Stimulated activated CD4-positive, alpha-beta T cell treated with anti-CD3 and anti-CD28 coated beads, TNF-alpha, amount 100 ng/mL, for 48 hours (primary cell): ENCODE data around the gene NEDD9.

ENCODE experiments used
- DNase-seq, 3 donors: peaks; one replicate each; pipeline ENCODE4 v3.0.0-alpha.2; 2020; ENCODE audit warnings: low read depth in 3 of 3

Gene NEDD9

DNA sequence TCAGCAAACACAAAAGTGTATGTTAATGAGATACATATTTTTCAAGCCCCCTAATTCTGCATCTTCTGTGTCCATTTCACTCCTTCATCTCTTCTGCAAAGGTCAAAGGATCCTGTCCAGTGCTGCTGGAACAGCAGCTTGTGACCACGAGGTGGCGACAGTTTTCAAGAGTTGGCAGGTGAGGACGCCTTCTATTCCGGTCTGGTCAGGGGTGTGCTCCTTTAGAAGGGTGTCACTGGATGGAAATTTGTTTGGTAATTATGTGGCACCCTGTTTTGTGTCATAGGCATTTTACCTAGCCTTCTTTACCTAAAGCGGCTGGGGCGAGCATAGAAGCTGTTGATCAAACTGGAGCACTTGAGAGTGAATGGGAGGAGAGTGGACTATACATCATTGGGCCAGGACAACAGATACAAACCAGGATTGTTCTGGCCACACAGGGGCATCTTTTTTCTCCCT is 88.0 kb downstream of the NEDD9 start:
- peak; percentile 49 to 69 (median 51) for DNase-seq

- no peak for DNase-seq
These were observed 88.8 kb downstream of the NEDD9 start for GRCh38 chr6:11143394-11144371.

- DNase-seq = no peak
These were observed 90.0 kb downstream of the NEDD9 start for GRCh38 chr6:11142296-11143027.

- no peak for DNase-seq
These were observed 91.2 kb downstream of the NEDD9 start for GRCh38 chr6:11141295-11141694.

DNA sequence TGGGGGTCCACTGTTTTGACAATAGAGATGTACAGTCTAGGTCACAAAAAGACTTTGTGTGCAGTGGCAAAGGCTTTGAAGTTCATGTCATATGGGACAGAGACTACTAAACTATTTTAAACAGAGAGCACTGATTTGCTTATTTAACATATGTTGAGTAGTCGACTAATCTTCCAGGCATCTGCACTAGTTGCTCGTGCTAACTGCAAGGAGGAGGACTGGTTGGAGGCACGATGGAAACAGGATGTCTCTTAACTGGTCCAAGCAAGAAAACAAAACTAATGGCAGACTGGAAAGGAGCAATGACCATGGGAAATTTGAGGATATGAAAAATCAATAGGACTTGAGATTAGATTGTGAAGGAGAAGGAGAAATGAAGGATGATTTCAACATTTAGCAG is 92.4 kb downstream of the NEDD9 start:
- no peak for DNase-seq

DNA sequence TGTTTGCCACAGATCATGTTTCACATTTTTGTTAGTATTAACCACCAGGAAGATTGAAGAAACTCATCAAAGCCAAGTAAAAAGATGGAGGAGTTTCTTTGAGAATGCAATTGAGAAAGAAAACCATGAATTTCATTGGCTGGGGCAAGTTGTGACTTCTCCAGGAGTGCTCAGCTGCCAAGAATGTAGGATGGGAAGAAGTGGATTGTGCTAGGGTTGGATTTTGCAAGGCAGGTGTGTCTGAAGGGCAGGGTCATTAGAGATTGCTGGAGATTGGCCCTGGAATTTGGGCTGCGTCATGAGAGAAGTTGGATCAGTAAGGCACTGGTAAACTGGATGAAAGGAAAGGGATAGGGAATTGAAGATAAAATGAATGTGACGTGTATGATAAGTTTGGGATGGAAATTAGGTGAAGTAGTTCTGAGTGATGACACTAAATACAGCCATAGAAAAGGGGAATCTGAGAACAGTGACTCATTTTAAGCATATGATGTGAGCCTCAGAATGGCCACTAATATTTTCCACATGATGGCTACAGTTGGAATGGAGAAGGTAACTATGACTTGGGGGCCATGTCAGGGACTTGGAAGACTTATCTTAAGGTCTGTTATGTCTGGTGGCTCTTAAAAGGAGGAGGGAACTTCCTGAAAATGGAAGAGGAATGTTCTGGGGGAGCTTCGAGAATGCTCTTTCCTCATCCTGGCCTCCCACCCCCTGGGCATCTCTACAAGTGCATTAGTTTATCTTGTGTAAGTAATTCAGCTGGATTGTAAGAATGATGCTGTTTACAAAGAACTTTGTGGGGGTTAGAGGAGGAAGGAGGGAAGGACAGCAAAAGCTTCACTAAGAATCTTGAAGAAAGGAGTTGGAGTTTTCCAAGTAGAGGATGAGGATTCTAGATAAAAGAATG is 93.2 kb downstream of the NEDD9 start:
- DNase-seq = no peak

GRCh38 chr6:11136809-11137208 is 95.7 kb downstream of the NEDD9 start:
- no peak for DNase-seq
